SH-SY5Y (cell line): ENCODE data around the gene TOM1L2.
A peak's percentile ranks its signal among the peaks of the same experiment; 100 is the strongest.

ENCODE experiments used
- GATA2 ChIP-seq: IDR thresholded peaks from 2 replicates; pipeline ENCODE4 v1.6.1; 2011; ENCODE audit warnings: mild to moderate bottlenecking, low read depth, low read length
- GATA3 ChIP-seq: IDR thresholded peaks from 2 replicates; pipeline ENCODE4 v1.6.1; 2011; ENCODE audit warnings: low read depth, mild to moderate bottlenecking, low read length, moderate library complexity

Gene TOM1L2

GRCh38 chr17:17826342-17826713 lies 145.9 kb downstream of the TOM1L2 start:
- no peak for TF ChIP-seq GATA3

- TF ChIP-seq GATA3 = no peak
- TF ChIP-seq GATA2 = no peak
These were observed 147.2 kb downstream of the TOM1L2 start for GRCh38 chr17:17824783-17825614.

- no peak for TF ChIP-seq GATA2
- no peak for TF ChIP-seq GATA3
These were observed 147.9 kb downstream of the TOM1L2 start for GRCh38 chr17:17824119-17824782.

GRCh38 chr17:17823433-17824118 lies 148.6 kb downstream of the TOM1L2 start:
- no peak for TF ChIP-seq GATA3
- TF ChIP-seq GATA2 = 0 out of 2 replicates have a peak, but pooled peaks have one; percentile 31

GRCh38 chr17:17822616-17823015 lies 149.6 kb downstream of the TOM1L2 start:
- TF ChIP-seq GATA2 = no peak
- TF ChIP-seq GATA3 = no peak

GRCh38 chr17:17822189-17822588 lies 150.0 kb downstream of the TOM1L2 start:
- no peak for TF ChIP-seq GATA3
- TF ChIP-seq GATA2 = no peak

GRCh38 chr17:17820463-17821158 lies 151.6 kb downstream of the TOM1L2 start:
- TF ChIP-seq GATA3 (no peak), GATA2 (no peak)

- TF ChIP-seq GATA3 (no peak), GATA2 (no peak)
These were observed 152.2 kb downstream of the TOM1L2 start for GRCh38 chr17:17820046-17820445.

GRCh38 chr17:17819561-17819995 lies 152.6 kb downstream of the TOM1L2 start:
- TF ChIP-seq GATA3 (no peak), GATA2 (no peak)

GRCh38 chr17:17819111-17819510 lies 153.1 kb downstream of the TOM1L2 start:
- TF ChIP-seq GATA3 (no peak), GATA2 (no peak)

GRCh38 chr17:17818088-17818526 lies 154.1 kb downstream of the TOM1L2 start:
- TF ChIP-seq GATA3 = no peak
- no peak for TF ChIP-seq GATA2

GRCh38 chr17:17817552-17817947 lies 154.7 kb downstream of the TOM1L2 start:
- no peak for TF ChIP-seq GATA2
- TF ChIP-seq GATA3 = no peak

GRCh38 chr17:17816831-17817551 lies 155.2 kb downstream of the TOM1L2 start:
- TF ChIP-seq GATA3 (no peak), GATA2 (no peak)
